ENCODE results near the gene SNCB. TPM values are rescaled to one million over a fixed set of nuclear protein-coding genes. Genes with fewer than 3 reads are reported as not detected.

Gene SNCB
- 0.34 TPM in 1 of 2 replicates, not detected in the other for total RNA-seq

DNA sequence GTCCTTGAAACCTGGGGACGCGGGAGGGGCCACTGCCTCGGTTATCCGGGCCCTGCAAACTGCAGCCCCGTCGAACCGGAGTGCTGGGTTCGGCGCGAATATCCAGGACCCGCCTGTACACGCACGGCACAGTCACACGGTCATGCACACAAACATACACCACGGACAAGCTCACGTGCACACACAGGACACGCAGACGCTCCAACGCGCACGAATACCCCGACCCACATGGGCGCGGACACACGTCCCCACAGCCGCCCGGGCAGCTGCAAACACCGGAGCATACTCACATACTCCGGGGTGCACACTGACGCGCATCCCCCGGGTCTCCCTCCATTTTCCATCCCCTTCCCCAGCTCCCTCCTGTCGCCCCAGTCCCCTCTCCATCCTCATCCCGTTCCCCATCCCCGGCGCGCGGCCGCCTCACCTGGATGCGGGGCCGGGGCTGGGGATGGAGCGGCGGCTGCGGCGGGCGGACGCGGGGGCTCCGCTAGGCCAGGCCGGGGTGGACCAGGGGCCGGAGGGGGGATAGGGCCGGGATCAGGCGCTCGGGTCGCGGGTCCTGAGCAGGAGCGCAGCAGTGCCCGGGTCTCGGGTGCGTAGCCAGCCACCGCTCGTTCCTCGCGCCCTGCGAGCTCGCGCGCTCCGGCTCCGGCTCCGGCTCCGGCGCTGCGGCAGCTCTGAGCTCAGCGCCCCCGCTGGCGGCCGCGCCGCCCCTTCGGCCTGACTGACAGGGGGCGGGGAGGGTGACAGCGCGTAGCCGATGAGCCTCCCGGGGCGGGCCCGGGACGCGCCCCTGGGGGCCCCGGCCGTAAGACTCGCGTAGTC, at the start of gene SNCB, which contains the start of gene EIF4E1B:
SNCB (minus strand) TSS at position 682 of the 828 bp plus-strand sequence. CDS start 880 bp downstream, outside the sequence.
EIF4E1B (plus strand) TSS at position 823 of the 828 bp plus-strand sequence. CDS start 12,113 bp downstream, outside the sequence.

DNA sequence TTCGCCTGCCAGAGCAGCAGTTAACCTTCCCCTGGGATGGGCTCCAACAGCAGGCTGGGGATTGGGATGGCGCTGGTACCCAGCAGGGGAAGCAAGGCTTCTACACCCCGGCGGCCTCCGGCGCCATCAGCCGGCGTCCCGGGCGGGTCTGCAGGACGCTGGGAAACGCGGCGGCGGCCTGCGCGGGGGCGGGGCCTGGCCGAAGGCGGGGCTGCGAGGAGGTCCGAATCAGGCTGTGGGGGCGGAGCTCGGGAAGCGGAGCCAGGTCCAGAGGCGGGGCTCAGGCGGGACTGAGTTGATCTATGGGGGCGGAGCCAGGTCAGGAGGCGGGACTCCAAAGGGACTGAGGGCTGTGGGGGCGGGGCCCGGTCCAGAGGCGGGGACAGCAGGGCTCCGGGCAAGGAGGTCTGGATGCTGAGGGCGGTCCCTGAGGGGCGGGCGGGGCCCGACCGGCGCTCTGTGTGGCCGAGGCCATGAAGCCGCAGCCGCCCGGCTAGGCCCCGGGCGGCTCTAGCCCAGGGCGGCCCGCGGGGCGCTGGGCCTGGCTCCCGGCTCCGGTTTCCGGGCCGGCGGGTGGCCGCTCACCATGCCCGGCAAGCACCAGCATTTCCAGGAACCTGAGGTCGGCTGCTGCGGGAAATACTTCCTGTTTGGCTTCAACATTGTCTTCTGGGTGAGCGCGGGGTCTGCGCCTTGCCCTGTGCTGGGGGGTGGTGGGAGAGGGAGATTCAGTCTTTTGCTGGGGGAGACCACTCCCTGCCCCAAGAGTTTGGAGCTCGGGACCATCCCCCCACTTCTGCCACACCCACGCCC, 16.9 kb upstream of the SNCB start, which contains the start of gene TSPAN17:
TSPAN17 (plus strand) TSS at position 455 of the 813 bp plus-strand sequence; CDS start at position 587, 132 bp downstream.

DNA sequence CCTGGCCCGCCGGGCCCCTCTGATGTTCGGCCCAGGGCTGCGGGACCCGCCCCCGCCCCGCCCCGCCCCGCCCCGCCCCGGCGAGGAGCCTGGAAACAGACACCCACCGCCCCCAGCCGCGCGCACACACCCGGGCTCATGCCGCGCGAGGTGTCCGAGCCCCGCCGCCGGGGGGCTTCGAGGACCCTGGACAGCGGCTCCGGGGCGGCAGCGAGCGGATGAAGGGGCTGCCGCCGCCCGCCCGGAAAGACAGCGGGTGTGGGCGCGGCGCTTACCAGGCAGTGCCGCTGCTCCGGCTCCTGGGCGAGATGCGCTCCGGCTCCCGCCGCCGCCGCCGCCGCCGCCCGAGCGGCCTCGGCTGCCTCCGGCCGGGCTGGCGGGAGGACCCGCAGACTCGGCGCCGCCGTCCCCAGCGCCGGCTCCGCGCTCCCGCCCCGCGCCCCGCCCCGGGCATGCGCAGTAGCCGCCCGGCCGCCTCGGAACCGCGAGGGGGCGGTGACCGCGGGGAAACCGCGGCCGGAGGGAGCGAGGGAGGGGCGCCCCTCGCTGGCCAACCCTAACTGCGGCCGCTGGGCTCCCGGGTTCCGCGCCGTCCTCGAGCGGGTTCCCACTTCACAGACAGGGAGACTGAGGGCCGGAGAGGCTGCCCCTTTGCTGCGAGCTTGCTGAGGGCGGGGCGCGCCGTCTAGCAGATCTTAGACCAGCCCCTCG, 20.5 kb downstream of the SNCB start, which contains the start of gene GPRIN1:
GPRIN1 (minus strand) TSS at position 433 of the 711 bp plus-strand sequence. CDS start 10,322 bp downstream, outside the sequence.

Other genes with a start within 250 kb of the SNCB start
- gene NOP16, start 241.9 kb downstream of the SNCB start, total RNA-seq = 25.0 and 26.7 TPM in 2 replicates
- gene HIGD2A, start 241.8 kb downstream of the SNCB start, total RNA-seq = 26.3 and 32.5 TPM in 2 replicates
- gene CLTB, start 214.0 kb downstream of the SNCB start, total RNA-seq = 184 and 252 TPM in 2 replicates
- 49.6 and 56.2 TPM in 2 replicates for gene FAF2, start 182.1 kb downstream of the SNCB start, total RNA-seq
- gene RNF44, start 93.1 kb downstream of the SNCB start, total RNA-seq = 3.4 and 18.5 TPM in 2 replicates
- gene CDHR2, start 81.2 kb downstream of the SNCB start, total RNA-seq = under 0.01 and 0.43 TPM in 2 replicates
- 3.1 and 5.1 TPM in 2 replicates for gene GPRIN1, start 20.4 kb downstream of the SNCB start, total RNA-seq
- not detected in 2 replicates for gene EIF4E1B, start 141 bp upstream of the SNCB start, total RNA-seq
- gene TSPAN17, start 16.9 kb upstream of the SNCB start, total RNA-seq = 35.5 and 45.9 TPM in 2 replicates
- not detected in 2 replicates for gene UNC5A, start 180.0 kb upstream of the SNCB start, total RNA-seq